Measurements from ENCODE around the gene MAST3.
A peak's percentile ranks its signal among the peaks of the same experiment; 100 is the strongest.

MAST3 gene

DNA sequence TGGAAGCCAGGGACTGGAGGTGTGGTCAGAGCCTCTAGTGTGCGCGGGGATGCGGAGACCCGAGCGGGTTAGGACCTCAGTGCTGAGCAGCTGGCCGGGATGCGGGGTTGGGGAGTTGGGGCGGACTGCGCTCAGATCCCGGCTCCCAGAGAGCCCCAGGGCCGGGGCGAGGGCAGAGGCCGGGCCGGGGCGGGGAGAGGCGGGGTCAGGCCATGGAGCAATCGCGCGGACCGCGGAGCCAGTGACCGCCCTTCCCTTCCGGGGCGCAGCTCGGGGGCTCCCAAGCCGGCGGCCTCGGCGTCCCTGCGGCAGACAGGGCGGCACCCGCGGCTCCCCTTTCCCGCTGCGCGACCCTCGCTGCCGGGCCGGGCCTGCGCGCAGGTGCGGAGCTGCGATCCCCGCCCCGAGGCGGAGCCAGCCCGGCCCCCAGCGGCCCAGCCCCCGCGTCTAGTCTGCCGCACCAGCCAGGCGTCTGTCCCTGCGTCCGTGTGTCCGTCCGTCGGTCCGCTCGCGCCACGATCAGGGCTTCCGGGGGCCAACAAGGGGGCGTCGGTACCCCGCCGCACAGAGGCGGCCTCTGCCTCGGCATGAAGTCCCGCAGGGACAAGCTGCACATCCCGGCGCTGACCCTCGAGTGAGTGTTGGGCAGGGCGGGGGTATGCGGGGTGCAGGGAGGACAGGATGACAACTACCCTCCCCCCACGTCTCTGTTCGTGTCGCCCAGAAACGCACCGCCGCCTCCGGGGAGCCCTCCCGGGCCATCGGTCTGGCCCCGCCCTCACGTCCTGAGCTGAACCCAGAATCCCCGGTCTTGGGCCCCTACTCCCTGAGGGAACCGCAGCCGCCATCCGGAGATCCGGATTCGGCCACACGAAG, 12.4 kb downstream of the MAST3 start:
- peak; percentile 36 for FAIRE-seq
- DNase-seq (ENCODE audit: extremely low spot score, insufficient read length, low read depth), result no peak

DNA sequence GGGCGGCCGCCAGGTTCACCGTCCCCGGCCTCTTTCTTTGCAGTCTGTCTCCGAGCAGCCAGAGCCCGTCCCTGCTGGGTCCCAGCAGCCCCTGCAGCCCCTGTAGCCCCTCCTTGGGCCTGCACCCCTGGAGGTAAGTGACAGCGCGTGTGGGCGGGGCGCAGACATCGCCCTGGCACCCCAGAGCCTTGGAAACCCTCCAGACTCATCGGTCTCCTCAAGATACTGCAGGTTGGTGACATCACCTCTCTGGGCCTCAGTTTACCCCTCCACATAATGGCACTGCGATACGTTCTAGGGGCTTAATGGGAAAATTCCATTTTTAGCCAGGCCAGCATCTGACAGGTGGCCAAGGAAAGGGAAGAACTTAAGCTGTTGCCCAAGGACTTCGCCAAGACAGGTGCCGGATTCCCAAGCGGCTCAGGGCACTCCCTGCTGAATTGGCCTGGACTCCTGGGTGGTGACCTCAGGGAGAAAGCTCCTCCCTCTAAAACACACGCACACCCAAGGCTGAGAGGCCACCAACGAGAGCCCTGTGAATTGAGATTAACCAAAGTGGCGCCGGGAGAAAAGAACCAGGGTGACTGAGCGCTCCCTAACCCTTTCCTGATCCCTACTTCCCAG, 13.1 kb downstream of the MAST3 start:
- FAIRE-seq (no peak), DNase-seq (ENCODE audit: extremely low spot score, insufficient read length, low read depth) (no peak)

DNA sequence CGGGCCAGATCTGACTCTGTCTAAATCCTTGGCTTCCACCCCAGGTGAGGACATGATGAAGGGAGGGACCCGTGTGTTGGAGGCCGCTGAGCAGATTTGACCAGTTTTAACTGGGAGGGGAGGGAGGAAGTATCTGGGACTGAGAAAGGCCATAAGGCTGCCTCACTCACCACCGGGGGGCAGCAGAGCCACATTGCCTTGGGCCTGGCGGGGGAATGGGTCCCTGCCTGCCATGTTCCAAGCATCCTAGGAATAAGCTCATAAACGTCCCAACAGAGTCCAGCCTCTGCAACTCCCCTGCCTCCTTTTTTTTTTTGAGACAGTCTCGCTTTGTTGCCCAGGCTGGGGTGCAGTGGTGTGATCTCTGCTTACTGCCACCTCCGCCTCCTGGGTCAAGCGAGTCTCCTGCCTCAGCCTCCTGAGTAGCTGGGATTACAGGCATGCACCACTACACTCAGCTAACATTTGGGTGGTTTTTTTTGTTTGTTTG, 15.5 kb downstream of the MAST3 start:
- FAIRE-seq (peak; percentile 96), DNase-seq (ENCODE audit: extremely low spot score, insufficient read length, low read depth) (no peak)

DNA sequence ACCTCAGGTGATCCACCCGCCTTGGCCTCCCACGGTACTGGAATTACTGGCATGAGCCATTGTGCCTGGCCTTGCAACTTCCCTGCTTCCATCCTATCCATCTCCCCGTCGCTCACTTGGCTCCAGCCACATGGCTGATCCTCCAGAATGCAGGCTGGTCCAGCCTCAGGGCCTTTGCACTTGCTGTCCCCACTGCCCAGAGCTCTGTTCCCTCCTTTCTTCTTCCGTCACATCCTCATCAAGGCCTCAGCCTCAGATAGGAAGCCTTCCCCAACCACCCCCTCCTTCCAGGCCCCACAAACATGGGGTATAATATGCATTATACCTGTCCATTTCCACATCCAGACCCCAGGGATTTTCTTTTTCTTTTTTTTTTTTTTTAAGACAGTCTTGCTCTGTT, 16.2 kb downstream of the MAST3 start:
- DNase-seq (ENCODE audit: extremely low spot score, insufficient read length, low read depth), result no peak
- no peak for FAIRE-seq

DNA sequence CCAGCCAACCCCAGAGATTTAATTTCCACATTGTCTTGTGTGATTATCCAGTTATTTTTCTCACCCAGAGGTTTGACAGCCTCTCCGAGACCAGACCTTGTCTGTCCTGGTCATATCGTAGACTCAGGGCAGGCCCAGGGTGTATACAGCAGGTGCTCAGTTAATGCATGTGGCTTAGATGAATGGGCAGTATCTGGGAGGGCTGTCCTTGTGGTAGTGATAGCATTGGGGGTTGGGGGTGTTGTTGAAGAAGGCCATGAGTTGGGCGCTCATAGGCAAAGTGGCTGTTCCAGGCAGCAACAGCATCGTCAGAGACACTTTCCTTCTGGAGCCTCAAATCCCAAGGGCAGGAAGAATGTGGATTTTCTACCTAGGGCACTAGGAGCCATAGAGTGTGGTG, 16.9 kb downstream of the MAST3 start:
- FAIRE-seq (no peak), DNase-seq (ENCODE audit: extremely low spot score, insufficient read length, low read depth) (no peak)

DNA sequence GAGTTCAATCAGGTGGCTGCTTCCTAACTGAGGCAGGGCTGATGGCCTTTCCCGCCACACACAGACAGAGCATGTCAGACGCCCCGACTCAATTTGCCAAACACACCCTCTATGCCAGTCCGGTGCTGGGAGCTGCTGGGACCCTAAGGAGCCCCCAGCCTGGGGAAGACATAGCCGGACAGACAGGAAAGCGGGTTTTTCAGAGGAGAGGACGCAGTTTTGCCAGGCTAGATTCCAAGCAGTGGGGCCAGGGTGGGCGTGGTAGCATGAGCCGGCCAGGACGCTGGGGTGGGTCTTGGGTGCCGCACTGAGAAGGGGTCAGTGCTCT, 19.8 kb downstream of the MAST3 start:
- DNase-seq (ENCODE audit: extremely low spot score, insufficient read length, low read depth), result no peak
- no peak for FAIRE-seq

DNA sequence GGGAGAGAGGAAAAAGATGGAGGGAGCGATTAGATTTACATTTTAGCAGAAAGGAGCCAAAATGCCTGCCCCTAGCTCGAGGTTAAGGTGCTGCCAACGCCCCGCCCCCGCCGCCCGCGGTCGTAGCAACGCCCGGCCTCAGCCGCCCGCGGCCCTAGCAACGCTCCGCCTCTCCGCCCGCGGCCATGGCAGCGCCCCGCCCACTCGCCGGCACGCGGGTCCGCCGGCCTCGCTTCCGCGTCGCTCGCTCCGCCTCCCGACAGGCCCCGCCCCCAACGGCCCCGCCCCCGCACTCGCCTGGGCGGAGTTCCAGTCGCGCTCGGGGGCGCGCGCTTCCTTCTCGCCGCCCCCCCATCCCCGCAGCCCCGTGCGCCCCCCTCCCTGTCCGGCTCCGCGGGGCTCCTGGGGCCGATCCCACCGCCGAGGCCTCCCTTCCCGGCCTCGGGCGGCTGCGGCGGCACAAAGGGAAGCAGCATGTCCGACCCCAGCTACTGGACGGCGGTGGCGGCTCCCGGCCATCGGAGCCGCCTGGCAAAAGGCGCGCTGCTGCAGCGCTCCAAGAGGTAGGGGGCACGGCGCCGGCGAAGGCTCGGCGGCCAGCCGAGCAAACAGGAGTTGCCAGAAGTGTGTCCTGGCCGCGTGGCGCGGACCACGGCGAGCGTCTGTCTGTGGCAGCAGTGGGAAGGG, 20.3 kb downstream of the MAST3 start:
- FAIRE-seq (peak; percentile 96), DNase-seq (ENCODE audit: extremely low spot score, insufficient read length, low read depth) (peak; percentile 96)

DNA sequence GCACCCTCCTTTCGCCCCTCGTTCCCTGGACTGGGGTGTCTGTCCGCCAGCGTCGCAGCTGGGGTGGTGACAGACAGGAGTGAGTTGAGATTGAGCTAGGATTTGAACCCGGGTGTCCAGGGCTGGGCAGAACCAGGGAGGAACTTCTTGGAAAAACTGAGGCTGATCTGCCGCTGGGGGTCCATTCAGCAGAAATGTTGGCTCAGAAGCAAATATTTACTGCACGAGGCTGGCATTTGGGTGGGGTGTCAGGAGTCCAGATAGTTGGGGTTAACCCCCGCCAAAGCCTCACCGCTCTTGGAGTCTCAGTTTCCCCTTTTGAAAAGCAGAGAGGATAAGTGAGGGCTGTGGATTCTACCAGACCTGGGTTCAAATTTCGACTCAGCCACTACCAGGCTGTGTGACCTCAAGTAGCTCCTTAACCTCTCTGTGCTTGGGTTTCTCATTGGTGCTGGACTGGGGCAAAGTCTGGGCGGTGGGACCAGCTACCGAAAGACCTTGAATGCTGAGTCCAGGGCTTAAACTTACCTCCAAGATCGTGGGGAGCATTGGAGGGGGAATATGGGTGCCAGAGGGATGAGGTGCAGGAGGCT, 20.9 kb downstream of the MAST3 start:
- FAIRE-seq (no peak), DNase-seq (ENCODE audit: extremely low spot score, insufficient read length, low read depth) (no peak)

DNA sequence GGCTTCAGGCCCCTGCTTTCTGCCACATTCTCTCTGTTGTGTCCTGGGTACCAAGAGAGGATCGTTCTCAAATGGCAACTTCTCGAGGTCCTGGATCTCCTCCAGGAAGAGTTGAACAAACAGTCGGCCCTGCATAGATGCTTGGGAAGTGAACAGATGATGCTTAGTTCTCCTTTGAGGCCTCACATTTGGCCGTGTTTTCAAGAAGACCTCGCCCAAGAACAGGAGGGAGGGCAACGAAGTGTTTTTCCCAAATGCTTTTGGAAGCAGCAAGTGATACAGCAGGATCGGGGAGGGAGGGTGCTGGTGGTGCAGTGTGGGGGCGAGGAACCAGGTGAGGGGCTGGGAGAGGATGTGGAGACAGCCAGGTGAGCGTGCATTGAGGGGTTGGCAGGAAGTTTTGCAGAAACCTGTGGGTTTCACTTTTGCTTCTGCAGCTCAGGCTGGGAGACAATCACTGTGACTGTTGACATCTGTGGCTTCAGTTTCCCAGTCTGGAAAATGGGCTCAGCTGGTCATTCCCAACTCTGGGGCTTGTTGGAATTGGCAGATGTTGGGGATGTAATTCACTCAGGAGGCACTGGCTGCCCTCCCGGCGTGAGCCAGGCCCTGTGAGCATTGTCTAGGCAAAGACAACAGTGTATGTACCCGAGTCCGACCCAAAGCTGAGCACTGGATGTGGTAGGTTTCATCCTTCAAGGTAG, 21.6 kb downstream of the MAST3 start:
- DNase-seq (ENCODE audit: extremely low spot score, insufficient read length, low read depth) (no peak), FAIRE-seq (peak; percentile 97)

DNA sequence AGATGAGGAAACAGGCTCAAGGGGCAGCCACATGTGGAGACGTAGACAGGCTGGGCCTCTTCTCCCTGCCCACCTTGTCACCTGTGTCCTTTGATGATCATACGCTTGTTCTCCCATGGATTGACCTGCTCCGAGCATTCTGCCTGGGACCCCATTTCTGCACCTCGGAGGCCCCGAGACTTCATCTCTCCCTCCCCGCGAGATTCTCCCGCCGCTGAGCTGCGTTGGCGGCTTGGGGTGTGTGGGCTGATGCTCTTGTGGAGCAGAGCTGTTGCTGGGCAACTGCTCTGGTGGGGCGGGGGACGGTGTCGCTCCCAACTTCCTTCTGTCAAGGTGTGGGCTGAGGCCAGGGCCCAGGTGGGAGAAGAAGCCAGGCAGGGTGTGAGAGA, 22.1 kb downstream of the MAST3 start:
- DNase-seq (ENCODE audit: extremely low spot score, insufficient read length, low read depth) (no peak), FAIRE-seq (peak; percentile 12)

DNA sequence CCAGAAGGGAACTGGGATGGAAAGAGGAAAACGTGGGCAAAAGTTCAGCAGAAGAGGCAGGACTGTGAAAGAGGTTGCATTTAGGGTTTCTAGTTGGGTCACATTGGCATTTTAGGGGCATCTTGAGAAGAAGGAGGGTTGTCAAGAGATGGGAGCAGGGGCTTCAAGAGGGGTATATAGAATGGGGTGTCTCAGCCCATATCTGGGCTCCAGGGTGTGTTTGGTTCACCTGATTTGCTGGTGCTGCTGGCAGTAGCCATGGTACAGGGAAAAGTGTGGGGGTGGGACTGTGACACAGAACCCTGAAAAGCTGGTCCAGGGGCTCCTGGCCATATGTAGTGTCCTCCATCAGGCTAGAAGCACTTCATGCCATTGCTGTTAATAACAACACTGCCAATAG, 22.5 kb downstream of the MAST3 start:
- FAIRE-seq, result no peak
- no peak for DNase-seq (ENCODE audit: extremely low spot score, insufficient read length, low read depth)

DNA sequence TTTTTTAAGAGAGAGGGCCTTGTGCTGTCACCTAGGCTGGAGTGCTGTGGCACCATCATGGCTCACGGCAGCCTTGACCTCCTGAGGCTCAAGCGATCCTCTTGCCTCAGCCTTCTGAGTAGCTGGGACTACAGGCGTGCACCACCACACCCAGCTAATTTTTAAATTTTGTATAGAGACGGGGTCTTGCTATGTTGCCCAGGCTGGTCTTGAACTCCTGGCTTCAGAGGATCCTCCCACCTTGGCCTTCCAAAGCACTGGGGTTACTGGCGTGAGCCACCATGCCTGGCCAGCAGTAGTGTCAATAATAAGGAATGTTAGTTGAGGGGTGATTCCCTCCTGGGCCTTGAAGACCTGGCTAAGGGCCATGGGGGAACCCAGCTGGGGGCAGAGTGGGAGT, 23.6 kb downstream of the MAST3 start:
- no peak for DNase-seq (ENCODE audit: extremely low spot score, insufficient read length, low read depth)
- FAIRE-seq, result no peak

DNA sequence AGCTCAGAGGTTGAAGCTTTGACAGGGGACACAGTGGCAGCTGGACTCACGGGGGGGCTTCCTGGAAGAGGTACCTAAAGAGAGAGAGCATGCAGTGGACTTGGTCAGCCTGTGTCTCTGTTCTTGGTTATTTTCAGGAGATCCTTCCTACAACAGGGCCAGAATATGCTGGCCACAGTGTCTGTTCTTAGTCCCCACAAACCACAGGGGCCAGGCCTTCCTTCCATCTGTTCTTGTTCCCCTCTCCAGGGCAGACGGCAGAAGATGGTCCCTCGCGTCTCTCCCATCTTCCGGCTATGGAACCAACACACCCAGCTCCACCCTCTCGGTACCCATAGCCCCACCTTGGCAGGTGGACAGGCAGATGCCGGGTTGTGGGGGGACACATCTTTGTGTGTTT, 24.8 kb downstream of the MAST3 start:
- FAIRE-seq (no peak), DNase-seq (ENCODE audit: extremely low spot score, insufficient read length, low read depth) (no peak)

DNA sequence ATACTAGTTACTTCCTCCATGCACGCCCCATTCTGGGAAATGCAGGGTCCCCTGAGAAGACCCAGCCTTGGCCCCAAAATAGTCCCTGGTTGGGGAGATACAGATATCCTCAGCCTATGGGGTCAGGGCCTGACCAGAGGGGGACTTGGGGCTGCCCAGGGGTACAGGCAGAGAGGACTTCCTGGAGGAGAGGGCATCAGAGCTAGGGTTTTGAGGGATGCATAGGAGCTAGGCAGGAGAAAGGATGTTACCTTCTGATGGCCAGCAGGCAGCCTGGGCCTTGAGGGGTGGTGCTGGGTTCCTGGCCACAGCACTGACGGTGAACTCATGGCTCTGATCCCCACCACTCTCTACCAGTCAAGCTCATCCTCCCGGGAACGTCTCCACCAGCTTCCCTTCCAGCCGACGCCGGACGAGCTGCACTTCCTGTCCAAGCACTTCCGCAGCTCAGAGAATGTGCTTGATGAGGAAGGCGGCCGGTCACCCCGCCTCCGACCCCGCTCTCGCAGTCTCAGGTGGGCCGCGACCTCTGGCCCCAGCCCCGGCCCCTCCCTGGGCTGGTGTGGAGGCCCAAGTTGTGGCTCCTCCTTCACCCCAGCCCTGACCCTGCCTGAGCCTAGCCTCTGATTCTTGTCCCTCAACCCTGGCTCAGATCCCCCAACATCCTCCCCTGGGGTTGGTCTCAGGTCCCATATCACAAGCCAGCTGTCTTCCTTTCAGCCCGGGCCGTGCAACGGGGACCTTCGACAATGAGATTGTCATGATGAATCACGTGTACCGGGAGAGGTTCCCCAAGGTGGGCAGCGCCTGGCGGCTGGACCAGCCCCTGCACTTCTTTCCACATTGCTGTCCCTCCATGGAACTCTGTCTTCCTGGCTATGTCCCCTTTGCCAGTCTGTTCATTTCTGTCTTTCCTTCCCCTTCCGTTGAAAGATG, 25.6 kb downstream of the MAST3 start:
- DNase-seq (ENCODE audit: extremely low spot score, insufficient read length, low read depth), result no peak
- no peak for FAIRE-seq

DNA sequence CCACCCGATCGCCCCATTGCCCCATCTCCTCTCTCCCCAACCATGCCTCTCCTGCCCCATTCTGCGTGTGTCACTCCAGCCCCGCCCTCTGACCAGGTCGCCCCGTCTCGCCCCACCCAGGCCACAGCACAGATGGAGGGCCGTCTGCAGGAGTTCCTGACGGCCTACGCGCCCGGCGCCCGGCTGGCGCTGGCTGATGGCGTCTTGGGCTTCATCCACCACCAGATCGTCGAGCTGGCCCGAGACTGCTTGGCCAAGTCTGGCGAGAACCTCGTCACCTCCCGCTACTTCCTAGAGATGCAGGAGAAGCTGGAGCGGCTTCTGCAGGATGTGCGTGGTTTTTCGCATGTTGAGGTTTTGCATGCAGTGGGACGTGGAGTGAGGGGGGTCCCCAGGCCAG, 26.2 kb downstream of the MAST3 start:
- DNase-seq (ENCODE audit: extremely low spot score, insufficient read length, low read depth) (no peak), FAIRE-seq (no peak)

DNA sequence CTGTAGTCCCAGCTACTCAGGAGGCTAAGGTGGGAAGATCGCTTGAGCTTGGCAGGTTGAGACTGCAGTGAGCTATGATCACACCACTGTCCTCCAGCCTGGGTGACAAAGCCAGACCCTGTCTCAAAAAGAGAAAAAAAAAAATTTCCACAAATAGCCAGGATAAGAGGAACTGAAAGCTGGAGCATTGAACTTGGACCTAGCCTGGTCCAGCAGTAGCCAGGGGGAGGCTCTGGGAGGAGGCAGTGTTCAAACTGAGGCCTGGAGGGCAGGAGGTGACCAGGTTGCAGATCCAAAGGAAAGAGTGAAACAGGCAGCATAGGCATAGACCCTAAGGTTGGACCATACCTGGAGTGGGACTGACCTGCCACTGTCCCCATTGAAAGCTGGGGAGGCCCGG, 28.5 kb downstream of the MAST3 start:
- FAIRE-seq (no peak), DNase-seq (ENCODE audit: extremely low spot score, insufficient read length, low read depth) (no peak)

DNA sequence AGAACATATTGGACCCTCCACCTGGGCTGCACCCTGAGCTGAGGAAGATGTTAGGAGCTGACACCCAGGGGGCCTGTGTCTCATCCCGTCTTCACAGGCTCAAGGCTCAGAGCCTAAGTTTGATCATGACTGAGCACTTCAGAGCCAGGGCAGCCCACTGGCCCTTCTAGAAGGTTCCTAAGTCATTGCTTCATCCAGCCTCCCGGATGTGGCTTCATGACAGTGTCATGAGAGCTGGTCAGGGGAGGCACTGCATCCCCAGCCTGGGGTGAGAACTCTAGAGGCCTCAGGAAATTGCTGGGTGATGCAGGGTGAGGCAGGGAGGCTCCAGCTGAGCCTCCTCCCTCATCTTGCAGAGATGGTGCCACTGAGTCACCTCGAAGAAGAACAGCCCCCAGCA, 30.5 kb downstream of the MAST3 start:
- no peak for DNase-seq (ENCODE audit: extremely low spot score, insufficient read length, low read depth)
- no peak for FAIRE-seq

DNA sequence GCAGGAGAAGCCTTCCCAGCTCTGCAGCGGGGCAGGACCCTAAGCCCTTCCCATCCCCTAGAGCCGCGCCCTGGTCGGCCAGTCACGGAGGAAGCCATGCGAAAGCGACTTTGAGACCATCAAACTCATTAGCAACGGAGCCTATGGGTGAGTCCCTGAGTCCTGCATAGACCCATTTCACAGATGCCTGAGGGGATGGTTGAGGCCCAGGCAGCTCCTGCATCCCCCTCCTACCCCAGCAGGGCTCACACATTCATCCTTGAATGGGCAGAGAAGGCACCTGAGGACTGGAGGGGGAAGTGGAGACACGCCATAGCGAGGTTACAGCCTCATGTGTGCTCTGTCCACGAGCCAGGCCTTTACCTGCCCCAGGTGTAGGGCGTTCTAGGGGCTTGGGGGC, 31.2 kb downstream of the MAST3 start:
- no peak for DNase-seq (ENCODE audit: extremely low spot score, insufficient read length, low read depth)
- no peak for FAIRE-seq

DNA sequence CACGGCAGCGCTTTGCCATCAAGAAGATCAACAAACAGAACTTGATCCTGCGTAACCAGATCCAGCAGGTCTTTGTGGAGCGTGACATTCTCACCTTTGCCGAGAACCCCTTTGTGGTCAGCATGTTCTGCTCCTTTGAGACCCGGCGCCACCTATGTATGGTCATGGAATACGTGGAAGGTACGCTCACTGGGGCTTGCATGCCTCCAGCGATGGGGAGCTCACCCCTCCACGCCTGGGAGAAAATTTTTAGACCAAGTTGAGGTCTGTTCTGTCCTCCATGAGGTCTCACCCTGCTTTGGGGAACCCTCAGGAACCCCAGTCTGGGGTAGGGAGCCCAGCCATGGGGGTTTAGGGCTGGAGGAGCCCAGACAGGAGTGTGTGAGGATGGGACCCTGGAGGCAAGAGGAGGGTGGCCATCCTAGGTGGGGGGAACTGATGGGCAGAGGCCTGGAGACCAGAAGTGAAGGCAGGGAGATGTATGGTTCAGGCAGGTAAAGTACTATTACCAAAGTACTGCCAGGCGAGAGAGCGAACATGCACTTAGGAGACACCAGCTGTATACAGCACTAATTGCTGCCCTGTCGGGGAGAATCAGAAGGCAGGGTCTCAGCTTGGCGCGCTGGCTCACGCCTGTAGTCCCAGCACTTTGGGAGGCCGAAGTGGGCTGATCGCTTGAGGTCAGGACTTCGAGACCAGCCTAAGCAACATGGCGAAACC, 33.1 kb downstream of the MAST3 start:
- DNase-seq (ENCODE audit: extremely low spot score, insufficient read length, low read depth), result no peak
- no peak for FAIRE-seq

Data from GM18507 (cell line).